ENCODE results near the gene NXN. TPM values are rescaled to one million over a fixed set of nuclear protein-coding genes. Genes with fewer than 3 reads are reported as not detected.
"Not testable (repeated sequence)": the region's sequence is repeated elsewhere in the genome, so short reads cannot be mapped to it uniquely, and the experiment has no call there.

The NXN gene
- total RNA-seq, 1 donor from 2014 or later = 18.5 TPM

DNA sequence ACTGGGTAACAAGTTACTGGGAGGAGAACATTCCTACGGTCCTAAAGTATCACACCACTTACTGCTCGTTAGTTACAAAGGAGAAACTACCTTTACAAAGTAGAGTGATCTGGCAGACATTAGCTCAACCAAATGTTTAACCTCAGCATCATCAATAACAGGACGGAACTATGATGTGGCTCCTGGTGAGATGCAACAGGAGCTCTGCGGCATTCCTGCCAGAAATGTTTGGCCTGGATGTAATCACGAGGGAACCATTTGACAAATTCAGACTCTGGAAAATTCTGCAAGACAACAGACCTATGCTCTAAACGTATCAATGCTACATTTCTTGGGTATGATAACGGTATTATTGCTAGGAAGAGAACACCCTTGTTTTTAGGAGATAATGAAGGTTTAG, 117.0 kb downstream of the NXN start:
- ATAC-seq = no peak
- DNase-seq (ENCODE audit: missing footprints) = no peak
- intact Hi-C loops (cut with DNase I) = no loop called here

DNA sequence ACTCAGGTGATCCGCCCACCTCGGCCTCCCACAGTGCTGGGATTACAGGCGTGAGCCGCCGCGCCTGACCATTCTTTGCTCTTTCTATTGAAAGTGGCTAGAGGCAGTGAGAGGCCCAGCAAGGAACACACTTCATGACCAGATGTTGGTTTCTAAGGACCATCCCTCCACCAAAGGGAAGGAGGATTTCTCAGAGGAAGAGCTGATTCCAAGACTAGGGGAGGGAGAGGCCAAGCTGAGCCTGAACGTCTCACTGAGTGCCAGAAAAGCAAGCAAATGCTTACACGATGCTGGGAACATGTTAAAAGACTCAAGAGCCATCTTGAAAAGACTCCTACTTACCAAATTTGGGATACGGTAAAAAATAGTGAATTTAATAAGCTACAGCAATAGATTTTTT, 118.2 kb downstream of the NXN start:
- ATAC-seq = peak; percentile 87
- intact Hi-C loops (cut with DNase I) = no loop called here
- DNase-seq (ENCODE audit: missing footprints) = no peak

DNA sequence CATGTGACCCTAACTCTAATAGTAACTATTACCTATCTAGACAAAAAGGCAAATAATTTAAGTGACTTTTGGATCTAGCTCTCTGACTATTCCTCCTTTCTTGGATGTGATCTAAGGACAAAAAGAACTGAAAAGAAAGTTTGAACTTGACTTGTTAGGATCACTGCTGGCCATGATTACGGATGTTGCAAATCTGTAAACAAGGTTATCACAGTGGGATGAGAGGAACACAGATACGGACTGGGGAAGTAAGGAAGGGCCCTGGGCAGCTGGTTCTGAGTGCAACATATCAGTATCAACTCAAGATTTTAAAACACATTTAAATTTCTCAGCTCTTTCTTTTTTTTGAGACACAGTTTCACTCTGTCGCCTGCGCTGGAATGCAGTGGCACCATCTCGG, 118.8 kb downstream of the NXN start:
- intact Hi-C loops (cut with DNase I) = no loop called here
- ATAC-seq = no peak

DNA sequence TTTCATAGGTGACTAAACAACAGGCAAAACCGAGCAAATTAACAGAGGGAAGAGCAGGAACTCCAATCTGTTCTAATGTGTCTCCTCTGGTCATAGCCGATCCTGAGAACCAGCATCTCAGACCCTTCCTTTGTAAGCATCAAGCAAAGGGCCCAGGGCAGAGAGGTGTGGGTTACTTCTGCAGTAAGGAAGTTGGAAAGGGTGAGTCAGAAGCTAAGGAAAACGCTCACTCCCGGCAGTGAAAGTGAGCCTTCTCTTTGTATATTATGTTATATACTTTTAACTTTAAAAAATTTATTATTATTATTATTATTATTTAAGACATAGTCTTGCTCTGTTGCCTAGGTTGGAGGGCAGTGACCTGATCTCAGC, 119.8 kb downstream of the NXN start:
- no peak for ATAC-seq
- DNase-seq (ENCODE audit: missing footprints) = no peak
- intact Hi-C loops (cut with DNase I) = loop anchor here (5.0 kb wide), 1 partner anchor 63 kb away; no protein-coding TSS in a partner anchor

More for the DNA sequence above, 118.8 kb downstream of the NXN start:
- DNase-seq (ENCODE audit: missing footprints) = no peak

DNA sequence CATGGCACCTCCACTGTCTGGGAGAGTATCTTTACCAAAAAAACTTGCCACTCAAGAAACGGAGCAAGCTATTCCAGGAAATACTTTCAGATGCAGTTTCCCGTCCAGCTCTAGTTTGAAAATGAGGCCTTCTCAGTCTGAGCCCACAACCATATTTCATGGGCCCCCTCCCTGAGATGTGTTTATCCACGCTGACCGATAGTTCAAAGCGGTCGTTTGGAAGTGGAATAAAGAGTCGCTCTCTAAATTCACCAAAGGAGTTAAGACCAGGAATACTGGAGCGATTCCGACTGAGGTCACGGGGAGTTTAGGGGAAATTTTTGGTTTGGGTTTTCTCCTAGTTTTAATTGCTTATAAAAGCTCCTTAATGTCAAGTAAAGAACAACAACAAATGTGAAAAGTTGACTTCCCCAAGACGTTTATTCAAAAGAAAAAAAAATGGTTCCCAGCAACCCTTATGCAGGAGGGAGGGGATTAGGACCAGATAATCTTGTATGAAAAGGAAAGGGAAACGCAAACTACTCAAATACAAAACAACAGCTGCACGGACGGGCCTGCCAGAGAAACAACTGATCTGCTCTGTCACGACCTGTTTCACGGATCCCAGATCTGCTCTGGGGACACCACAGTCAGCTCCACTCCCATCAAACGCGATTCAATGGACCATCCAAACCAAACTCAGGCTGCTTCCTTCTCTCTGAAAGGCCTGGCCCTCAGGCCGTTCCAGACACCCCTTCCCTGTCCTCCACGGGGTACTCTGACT, 120.3 kb downstream of the NXN start:
- DNase-seq (ENCODE audit: missing footprints) = no peak
- ATAC-seq = peak; percentile 40
- intact Hi-C loops (cut with DNase I) = loop anchor here (5.0 kb wide), 1 partner anchor 62 kb away; no protein-coding TSS in a partner anchor

DNA sequence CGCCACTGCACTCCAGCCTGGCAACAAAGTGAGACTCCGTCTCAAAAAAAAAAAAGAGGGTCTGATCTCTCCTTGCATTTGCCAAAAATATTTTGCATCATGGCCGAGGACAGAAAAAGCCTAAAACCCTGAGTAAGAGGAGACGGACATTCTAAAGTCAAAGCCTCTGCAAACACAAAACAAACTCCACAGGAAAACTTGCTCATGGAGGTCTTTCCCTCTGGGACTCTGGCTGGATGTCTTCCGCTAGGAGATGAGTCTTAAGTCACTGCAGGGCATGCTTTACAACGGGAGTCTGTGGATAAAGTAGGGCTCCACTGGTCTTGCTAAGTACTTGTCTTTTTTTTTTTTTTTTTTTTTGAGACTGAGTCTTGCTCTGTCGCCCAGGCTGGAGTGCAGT, 123.4 kb downstream of the NXN start:
- DNase-seq (ENCODE audit: missing footprints) (no peak), ATAC-seq (no peak)
- intact Hi-C loops (cut with DNase I) = loop anchor here (5.0 kb wide), 1 partner anchor 59 kb away; no protein-coding TSS in a partner anchor

DNA sequence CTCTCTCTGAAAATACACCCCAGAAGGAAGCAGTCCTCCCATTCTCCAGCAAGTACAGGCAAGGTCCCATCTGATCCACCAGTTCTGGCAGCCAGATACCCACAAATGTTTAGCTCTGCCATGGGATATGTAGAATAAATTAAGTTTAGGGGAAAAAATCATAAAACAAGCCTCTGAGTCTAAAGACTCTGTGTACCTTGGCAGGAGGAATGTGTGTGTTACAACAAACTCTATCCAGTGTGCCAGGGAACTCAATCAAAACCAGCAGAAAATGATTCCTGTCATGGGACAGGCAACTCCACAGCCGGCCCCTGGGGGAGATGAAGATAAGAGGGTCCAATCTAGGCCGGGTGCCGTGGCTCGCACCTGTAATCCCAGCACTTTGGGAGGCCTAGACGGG, 124.0 kb downstream of the NXN start:
- no peak for ATAC-seq

DNA sequence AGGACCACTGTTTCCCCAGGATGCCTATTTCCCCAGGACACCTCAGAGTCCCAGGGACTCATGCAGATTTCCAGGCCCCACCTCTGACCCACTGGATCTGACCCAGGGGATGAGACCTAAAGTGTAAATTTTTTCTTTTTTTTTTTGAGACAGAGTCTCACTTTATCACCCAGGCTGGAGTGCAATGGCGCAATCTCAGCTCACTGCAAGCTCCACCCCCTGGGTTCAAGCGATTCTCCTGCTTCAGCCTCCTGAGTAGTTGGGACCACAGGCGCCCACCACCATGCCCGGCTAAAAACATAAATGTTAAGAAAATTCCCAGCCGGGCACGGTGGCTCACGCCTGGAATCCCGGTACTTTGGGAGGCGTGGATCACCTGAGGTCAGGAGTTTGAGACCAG, 126.7 kb downstream of the NXN start:
- ATAC-seq; intact Hi-C loops (cut with DNase I); DNase-seq (ENCODE audit: missing footprints): not testable (repeated sequence)

More for the DNA sequence above, 124.0 kb downstream of the NXN start:
- intact Hi-C loops (cut with DNase I) = loop anchor here (5.0 kb wide), 1 partner anchor 58 kb away; no protein-coding TSS in a partner anchor
- DNase-seq (ENCODE audit: missing footprints) = no peak

DNA sequence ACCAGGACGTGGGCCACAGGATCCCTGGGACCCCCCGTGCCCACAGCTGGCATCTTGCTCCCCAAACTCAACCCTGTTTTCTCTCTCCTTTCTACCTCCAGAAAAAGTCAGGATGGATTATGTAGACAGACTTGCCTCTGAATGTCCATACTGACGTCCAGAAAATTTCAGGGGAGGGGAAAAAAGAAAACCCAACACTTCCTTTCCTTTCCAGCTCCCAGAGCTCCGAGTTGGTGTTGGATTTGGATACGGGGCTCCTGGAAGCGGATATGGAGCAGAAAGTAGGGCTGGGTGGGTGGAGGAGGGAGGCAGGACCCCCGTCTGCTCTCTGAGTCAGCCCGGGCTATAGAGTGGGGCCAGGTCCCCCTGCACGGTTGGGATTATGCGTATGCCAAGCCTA, 127.2 kb downstream of the NXN start:
- no peak for ATAC-seq
- intact Hi-C loops (cut with DNase I) = no loop called here
- DNase-seq (ENCODE audit: missing footprints) = no peak

DNA sequence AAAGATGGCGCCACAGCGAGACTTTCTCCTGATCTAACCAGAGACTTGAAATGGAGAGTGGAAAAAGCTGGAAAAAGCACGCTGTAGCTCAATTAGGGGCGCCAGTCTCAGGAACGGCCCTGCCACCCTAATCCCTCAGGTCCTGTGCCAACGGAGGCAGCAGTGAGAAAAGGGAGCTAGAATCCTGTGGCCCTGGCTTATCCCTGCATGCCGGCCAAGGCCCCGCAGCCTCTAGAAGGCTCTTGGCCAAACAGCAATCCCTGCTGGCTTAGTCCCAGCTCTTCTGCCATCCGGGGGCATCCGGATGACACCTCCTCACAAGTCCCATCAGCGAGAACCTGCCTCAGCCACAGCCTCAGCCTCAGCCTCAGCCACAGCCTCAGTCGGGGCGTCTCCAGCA, 127.7 kb downstream of the NXN start:
- intact Hi-C loops (cut with DNase I) = no loop called here
- no peak for DNase-seq (ENCODE audit: missing footprints)
- ATAC-seq = no peak

DNA sequence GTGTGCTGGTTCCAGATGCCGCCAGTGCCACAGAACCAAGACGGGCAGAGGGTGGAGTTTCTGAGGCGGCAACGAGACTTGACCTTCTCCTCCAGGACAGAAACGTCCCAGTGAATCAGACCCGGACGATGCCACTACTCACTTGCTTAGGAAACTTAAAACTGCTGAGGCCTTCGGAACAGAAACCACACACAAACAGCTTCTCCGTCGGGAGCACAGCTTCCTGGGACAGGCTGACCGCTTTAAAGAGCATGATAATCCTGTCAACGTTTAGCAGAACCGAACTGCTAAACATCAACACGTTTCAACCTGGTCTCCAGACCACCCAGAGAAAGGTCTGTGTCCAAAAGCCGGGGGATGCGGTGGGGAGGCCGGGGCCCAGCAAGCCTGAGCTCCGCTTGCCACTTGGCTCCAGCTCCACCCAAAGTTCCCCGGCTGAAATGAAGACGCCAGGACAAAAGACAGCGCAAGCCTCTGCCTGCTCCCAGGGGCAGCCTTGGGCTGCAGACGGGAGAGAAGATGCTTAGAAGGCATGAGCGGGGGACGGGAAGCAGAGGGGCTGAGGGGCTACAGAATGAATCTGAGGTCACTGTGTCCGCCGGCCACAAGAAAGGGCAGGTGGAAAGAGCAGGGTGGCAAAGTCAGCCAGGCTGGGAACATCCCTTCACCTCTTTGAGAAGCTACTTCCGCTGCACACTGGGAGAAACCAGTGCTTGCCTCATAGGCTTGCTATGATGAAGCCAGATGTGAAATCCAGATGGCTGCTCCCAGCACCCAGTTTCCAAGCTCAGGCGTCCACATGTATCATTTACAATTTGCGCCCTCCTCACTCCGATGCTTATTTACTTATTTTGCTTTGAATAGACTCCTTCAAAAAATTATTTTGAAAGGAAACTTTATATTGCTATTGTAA, 128.5 kb downstream of the NXN start:
- ATAC-seq = peak; percentile 44
- intact Hi-C loops (cut with DNase I) = no loop called here
- DNase-seq (ENCODE audit: missing footprints) = no peak

DNA sequence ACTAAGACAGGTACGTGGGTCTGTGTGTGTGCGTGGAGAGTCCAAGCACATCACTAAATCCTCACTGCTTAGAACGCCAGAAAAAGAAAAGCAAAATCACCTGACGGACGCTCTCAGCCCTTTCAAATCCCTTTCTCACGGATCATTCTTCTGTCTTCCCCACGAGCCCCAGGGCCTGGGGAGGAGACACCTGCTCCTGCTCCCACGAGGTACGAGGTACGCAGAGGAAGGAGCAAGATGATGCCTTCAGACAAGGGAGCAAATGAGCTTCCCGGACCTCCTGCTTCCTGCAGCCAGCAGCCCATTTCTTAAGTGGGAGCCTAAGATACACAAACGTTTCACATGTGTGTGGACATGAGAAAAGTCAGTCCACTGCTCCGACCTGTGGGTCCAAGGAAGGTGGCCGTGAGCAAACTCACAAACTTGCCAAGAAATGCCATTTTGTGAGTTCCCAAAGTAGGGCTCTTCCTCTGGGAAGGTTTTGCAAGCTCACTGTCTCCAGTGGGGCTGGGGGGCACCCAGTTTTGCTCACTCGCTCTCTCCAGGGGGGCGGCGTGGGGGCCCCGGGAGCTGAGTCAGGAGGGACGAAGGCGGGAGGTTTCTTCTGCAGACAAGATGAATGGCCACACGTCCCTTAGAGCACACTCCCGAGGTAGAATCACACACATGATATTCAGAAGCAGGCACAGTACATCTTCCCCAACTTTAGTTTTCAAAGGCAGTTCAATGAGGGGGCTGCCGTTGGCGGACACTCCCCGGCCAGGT, 129.3 kb downstream of the NXN start:
- ATAC-seq (no peak), DNase-seq (ENCODE audit: missing footprints) (no peak)
- intact Hi-C loops (cut with DNase I) = no loop called here

DNA sequence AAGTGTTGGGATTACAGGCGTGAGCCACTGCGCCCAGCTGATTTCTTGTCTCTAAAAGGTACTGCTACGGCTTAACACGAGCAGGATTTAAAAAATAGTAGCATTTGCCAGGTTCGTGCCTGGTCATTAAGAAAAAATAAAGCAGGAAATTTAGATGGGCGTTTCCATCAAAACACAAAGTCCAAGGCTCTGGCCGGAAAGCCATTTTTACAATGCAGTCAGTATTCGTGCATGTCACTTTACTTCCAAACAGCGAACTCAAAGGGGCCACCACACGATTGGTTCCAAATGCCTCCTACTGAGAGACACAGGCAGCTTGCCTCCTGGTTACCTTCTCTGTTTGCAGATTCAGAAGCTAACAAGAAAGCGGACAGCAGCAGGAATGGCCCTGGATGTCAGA, 131.2 kb downstream of the NXN start:
- no peak for ATAC-seq
- no peak for DNase-seq (ENCODE audit: missing footprints)

DNA sequence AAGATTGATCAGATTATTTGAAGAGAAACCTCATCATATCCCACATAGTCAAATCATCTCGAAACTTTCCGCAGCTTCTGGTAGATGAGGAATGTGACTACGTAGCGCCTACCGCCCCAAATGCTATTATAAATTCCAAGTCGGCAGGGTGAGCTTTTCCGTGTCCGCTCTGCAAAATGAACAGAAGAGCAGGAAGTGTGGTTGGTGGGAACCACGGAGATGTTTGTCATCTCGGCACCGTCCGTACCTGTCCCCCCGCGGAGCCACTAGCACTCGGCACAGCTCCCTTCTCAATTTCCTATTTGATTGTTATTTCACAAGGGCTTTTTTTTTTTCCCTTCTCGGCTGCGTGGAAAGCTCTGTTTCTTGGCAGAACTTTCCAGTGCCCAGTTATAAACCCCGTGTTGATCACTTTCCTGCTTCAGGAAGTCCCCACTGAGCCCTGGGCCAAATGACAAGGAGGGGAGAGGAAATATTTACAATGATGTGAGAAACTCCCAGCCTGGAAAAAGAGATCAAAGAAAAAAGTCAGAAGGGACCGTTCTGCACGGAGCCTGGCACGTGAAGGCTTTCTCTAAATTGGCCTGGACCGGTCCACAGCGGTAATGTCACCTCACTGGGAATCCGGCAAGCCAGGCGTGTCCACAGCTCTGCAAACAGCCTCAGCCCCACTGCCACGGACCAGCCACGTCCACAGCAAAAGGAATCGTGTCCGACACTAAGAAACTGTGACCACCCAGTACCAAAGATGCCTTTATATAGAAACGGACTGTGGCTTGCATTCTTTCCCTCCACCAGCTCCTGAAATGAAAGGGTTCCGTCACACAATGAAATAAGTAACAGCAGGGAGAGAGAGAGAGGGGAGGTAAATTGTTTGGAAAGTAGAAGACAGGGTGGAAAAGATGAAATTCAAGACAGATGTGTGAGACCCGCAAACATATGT, 132.4 kb downstream of the NXN start:
- ATAC-seq = no peak
- no peak for DNase-seq (ENCODE audit: missing footprints)
- intact Hi-C loops (cut with DNase I) = no loop called here

More for the DNA sequence above, 131.2 kb downstream of the NXN start:
- intact Hi-C loops (cut with DNase I) = no loop called here

DNA sequence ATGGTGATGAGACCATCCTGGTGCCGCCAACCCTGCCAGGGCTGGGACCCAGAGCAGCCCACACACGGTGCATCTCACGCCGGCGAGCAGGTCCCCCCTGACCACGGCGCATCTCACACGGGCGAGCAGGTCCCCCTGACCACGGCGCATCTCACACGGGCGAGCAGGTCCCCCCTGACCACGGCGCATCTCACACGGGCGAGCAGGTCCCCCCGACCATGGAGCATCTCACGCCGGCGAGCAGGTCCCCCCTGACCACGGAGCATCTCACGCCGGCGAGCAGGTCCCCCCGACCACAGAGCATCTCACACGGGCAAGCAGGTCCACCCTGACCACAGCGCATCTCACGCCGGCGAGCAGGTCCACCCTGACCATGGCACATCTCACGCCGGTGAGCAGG, 138.3 kb downstream of the NXN start:
- no peak for DNase-seq (ENCODE audit: missing footprints)
- ATAC-seq = peak; percentile 35
- intact Hi-C loops (cut with DNase I) = no loop called here

DNA sequence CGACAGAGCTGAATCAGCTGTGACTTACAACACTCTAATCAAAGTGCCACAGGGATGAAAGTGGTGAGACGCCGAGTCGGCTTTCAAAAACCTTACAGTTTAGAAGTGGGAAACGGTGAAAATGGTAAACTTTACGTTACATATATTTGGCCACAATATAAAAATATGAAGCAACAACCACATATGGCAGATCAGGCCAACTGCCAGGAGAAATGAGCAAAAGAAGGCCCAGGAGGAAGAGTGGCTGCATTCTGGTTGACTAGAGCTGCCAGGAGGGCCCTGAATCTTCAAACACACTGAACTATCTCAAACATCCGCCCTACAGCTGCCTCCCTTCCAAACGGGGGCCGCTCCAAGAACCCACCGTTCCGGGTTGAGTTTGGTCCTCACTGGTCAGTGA, 141.1 kb downstream of the NXN start:
- intact Hi-C loops (cut with DNase I) = no loop called here
- DNase-seq (ENCODE audit: missing footprints) = no peak
- no peak for ATAC-seq

DNA sequence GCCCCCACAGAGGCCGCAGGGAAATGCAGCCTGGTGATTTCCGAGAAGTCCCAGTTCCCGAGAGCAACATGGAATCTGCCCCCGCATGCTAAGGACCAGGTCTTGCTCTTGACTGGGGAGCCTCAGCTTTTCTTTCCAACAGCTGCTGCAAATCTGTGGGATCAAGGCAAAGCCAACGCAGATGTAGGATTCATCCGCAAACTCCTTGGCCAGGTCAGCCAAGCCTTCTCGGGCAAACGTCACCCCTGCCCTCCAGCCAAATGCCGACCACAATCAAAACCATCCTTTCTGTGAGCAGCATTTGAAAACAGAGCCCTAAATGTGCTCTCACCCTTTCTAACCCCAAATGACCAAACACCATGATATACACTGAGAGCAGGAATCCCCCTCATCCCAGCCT, 143.4 kb downstream of the NXN start:
- intact Hi-C loops (cut with DNase I) = no loop called here
- DNase-seq (ENCODE audit: missing footprints) = no peak
- no peak for ATAC-seq

DNA sequence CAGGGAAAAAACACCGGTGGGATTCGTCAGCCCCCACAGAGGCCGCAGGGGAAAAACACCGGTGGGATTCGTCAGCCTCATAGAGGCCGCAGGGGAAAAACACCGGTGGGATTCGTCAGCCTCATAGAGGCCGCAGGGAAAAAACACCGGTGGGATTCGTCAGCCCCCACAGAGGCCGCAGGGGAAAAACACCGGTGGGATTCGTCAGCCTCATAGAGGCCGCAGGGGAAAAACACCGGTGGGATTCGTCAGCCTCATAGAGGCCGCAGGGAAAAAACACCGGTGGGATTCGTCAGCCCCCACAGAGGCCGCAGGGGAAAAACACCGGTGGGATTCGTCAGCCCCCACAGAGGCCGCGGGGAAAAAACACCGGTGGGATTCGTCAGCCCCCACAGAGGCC, 143.9 kb downstream of the NXN start:
- DNase-seq (ENCODE audit: missing footprints); intact Hi-C loops (cut with DNase I); ATAC-seq: not testable (repeated sequence)

Measured in Right ventricle myocardium inferior (tissue), 1 donor.